GM18858 (cell line): ENCODE measurements around the gene PRDM16.

ENCODE experiments used
- ATAC-seq: cut with Tn5 transposase; IDR thresholded peaks from one replicate; pipeline ENCODE4 v1.9.1; 2021; ENCODE audit not compliant: unreplicated experiment

The PRDM16 gene

GRCh38 chr1:3138623-3139151, 69.7 kb downstream of the PRDM16 start:
- ATAC-seq, result no peak

DNA sequence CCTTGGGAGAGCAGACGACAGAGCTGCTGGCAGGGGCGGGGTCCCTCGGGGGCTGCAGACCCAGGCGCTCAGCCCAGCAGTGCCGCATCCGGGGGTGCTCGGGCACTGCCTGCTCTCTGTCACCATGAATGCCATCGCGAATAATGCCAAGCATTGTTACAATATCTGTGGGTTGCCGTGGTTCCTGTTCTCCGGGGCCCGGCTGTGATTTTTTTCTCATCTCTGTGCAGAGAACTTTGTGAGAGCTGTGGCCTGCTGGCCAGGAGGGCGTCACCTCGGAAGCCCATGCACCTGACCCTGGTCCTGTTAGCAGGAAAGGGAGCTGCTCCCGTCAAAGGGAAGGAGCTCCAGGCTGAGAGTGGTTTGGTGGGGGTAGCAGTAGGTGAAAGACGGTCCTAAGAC, 70.4 kb downstream of the PRDM16 start:
- no peak for ATAC-seq

DNA sequence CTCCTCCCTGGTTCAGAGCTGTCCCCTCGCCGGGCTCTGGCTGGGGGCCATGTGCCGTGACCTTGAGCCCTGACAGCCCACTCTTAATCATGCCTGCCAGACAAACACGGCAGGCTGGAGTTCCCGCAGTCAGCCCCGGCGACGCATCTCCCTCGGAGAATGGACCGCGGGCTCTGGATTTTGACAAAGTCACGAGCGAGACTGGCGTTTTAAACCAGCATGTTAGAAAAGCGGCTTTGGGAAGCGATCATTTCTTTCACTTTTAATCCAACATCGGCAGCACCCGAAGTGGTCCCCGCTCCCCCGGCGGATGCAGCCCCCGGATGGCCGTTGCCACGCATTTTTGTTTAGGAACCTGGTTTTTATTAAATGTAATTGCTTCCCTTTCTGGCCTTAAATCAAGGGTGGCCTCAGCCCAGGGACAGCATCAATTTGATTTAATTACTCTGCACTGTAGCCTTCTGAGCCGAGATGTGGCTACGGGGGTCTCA, 70.9 kb downstream of the PRDM16 start:
- ATAC-seq, result no peak

DNA sequence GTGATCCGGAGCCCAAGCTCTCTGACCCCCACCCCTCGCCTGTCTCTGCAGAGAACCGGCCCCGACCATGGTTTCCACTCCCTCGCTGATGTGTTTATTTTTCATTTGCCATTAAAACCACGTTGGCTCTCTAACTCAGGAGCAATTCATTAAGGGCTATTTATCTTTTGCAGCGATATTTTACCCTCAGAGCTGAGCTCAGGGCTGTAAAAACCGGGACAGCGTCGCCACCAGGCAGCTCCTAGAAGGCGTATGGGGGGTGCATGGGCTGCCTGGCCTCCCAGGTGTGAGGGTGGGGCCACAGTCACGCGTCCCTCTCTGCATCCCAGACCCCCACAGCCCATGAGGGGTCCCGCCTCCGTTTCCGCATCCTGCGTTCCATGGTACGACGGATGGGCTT, 71.4 kb downstream of the PRDM16 start:
- ATAC-seq, result no peak

DNA sequence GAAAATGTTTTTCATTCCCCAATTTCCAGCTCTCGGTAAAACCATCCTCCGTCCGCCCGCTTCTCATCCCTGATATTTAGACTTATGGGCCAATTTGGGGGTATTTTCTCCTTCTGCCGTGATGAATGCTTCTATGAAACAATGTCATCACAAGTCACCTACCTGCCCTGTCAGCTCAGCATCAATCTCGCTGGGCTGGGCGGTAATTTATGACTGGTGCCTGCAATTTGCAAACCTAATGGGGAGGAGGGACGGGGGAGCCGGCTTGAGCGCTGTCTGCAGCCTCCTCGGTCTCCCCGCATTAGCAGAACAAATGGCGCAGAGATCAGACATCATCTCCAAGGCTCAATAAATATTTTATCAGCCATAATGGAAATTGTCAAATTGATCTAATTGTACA, 72.1 kb downstream of the PRDM16 start:
- ATAC-seq, result no peak

GRCh38 chr1:3141836-3142235, 72.8 kb downstream of the PRDM16 start:
- ATAC-seq, result no peak

- ATAC-seq, result no peak
Observed at GRCh38 chr1:3142236-3142635, 73.2 kb downstream of the PRDM16 start.

DNA sequence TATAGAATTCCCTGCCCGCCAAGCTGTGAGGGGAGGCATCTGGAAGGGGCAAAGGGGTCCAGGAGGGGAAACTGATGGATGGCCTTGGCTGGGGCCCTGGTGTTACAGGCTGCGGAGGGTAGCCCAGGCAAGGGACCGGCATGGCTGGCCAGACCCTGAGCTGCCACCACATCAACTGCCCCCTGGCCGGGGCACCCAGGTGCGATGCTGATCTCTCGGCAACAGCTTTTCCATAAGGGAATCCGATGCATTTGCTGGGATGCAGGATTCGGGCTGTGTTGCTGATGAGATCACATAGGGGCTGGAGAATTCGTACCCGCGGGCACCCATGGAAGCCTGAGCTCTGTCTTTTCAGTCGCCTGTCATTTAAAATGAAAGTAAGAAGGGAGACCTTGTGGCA, 73.7 kb downstream of the PRDM16 start:
- ATAC-seq, result no peak

GRCh38 chr1:3145532-3146325, 76.7 kb downstream of the PRDM16 start:
- no peak for ATAC-seq

- no peak for ATAC-seq
Observed at GRCh38 chr1:3146458-3146857, 77.5 kb downstream of the PRDM16 start.

- no peak for ATAC-seq
Observed at GRCh38 chr1:3146907-3147306, 77.9 kb downstream of the PRDM16 start.

DNA sequence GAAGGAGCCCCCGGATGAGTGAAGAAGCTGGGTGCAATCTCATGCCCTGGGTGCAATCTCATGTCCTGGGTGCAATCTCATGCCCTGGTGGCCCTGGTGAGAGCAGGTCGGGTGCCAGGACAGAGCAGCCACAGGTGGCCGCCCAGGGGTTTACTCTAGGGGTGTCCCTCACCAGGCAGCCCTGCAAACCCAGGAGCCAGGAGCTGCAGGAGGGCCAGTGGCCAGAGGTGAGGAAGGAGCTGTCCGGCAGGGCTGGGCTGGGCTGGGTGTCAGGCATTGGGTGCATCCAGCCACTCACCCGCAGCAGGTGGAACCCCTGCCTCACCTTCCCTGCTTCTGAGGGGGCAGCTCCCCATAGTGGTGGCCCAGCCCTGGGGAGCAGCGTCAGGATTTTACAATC, 79.2 kb downstream of the PRDM16 start:
- no peak for ATAC-seq

DNA sequence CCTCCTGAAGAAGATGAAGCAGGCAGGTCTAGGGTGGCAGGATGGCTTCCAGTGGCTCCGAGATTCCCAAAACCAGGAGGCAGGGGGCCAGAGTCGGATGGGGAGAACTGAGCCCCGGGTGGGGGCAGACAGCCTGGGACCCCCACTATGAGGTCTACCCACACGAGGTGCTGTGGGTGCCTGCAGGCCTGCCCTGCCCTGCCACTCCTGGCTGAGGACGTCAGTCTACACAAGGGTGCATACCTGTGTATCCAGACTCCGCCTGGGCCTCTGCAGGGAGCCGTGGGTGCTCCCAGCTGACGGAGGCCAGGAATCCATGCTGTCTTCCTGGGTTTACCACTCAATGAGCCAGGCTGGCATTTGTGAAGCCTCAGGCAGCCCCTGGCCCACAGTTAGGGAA, 80.3 kb downstream of the PRDM16 start:
- ATAC-seq, result no peak

DNA sequence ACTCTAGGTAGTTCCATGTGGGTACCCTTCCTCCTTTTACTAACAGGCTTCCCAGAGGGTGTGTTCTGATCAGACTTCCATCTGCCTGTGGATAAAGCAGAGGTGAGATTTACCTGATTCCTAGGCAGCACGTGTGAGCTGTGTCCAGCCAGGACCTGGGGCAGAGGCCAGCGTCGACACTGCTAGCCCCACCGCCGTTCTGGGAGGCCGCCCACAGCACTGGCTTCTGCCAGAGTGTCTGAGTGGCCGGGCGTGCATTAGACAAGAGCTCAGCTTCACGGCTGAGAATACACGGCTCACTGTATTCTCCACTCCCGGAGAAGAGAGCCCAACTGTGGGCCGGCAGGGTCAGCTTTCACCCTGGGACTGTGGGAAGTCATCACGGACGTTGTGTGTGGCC, 82.5 kb downstream of the PRDM16 start:
- ATAC-seq, result no peak

DNA sequence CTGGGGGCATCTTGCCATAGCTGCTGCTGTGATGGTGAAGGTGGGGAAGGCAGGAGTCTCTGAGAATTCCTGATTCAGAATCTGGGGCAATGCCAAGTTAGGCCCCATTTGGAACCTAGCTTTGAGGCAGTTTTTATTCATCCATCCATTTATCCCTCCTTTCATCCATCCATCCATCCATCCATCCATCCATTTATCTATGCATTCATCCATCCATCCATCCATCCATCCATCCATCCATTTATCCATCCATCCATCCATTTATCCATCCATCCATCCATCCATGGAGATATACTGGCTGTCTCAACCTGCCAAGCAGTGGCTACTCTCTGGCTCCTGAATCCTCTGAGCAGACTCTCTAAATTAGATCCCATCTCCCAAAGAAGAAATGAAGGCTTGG, 83.1 kb downstream of the PRDM16 start:
- ATAC-seq, result no peak

DNA sequence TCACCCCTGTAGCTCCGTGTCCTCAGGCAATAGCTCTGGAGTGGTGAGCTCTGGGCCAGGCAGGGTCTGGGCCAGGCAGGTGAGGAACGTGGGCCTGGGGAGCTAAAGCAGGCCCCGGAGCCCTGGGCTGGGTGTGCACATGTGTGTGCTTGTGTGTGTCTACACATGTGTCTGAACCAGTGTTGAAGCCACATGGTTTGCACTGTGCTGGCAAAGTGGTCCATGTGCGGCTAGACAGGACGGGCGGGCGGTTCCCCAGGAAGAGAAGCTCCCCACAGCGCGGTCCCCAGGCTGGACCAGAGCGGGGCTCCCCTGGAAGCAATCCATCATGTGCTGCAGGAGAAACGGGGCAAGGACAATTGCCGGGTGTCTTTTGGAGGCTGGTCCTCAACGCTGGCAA, 84.2 kb downstream of the PRDM16 start:
- no peak for ATAC-seq

DNA sequence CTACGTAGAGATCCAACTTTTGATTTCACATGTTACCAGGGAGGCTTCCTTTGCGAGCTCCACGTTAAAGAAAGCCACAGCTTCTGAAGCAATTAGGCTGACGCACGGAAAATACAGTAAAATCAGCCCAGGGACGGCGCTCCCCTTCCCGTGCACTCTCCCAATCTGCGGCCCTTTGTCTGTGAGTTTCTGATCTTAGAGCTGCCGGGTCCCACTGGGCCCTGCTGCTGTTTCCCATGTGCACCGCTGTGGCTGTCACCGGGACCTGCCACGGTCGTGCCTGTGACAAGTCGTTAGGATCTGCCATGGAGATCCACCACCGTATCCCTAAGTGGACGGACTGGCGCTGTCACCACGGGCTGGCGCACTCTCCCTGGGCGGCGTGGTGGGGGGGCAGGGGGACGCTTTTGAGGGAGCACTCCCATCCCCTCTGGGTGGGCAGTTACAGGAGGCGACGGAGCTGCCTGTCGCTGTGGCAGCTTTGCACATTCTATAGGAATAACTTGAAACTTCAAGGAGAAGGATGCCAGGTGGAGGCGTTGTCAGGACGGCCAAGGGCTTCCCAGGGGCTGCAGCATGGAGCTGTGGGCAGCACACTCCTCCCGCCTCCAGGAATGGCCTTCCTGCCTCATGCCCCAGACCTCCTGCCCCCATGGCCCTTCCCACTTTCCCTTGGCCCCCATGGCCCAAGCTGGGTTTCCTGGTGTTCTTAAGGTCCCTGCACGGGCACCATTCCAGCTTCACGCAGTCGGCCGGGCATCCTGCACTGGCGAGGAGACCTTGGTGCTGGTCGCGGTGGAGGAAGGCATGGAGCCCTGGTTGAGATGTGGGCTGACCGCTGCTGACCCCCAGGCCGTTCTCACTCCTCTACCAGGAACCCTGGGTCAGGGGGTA, 85.1 kb downstream of the PRDM16 start:
- no peak for ATAC-seq

GRCh38 chr1:3155056-3155925, 86.3 kb downstream of the PRDM16 start:
- no peak for ATAC-seq

GRCh38 chr1:3155926-3156220, 86.9 kb downstream of the PRDM16 start:
- ATAC-seq, result no peak

GRCh38 chr1:3156936-3157335, 87.9 kb downstream of the PRDM16 start:
- ATAC-seq, result no peak

GRCh38 chr1:3158347-3158746, 89.3 kb downstream of the PRDM16 start:
- ATAC-seq, result no peak
